Sigmoid colon (tissue), 4 donors: ENCODE measurements around the gene CCL17.

Source experiments
- EP300 ChIP-seq, 4 donors: sonication (generic); formaldehyde crosslinking; IDR thresholded peaks; one replicate each; pipeline ENCODE4 v1.6.1; 2017; ENCODE audit warnings: antibody characterized with exemption in 4 of 4
- POLR2A ChIP-seq, 2 donors: fragments of 450-650 bp; IDR thresholded peaks; one replicate each; pipeline ENCODE4 v1.6.1; 2016; ENCODE audit warnings: antibody characterized with exemption in 2 of 2, mild to moderate bottlenecking in 2 of 2, moderate library complexity in 2 of 2
- POLR2AphosphoS5 ChIP-seq, 4 donors: sonication (generic); formaldehyde crosslinking; IDR thresholded peaks; one replicate each; pipeline ENCODE4 v1.6.1; 2017; ENCODE audit warnings: antibody characterized with exemption in 4 of 4
- TF ChIP-seq, protein P1 (sequence below), 4 experiments: fragments of 450-650 bp in 3 of 4; fragments of 200-600 bp in 1 of 4; IDR thresholded peaks; one replicate each; pipeline ENCODE4 v1.5.1; 2016 to 2019; ENCODE audit warnings: antibody characterized with exemption in 4 of 4, mild to moderate bottlenecking in 3 of 4, moderate library complexity in 2 of 4

DNA sequence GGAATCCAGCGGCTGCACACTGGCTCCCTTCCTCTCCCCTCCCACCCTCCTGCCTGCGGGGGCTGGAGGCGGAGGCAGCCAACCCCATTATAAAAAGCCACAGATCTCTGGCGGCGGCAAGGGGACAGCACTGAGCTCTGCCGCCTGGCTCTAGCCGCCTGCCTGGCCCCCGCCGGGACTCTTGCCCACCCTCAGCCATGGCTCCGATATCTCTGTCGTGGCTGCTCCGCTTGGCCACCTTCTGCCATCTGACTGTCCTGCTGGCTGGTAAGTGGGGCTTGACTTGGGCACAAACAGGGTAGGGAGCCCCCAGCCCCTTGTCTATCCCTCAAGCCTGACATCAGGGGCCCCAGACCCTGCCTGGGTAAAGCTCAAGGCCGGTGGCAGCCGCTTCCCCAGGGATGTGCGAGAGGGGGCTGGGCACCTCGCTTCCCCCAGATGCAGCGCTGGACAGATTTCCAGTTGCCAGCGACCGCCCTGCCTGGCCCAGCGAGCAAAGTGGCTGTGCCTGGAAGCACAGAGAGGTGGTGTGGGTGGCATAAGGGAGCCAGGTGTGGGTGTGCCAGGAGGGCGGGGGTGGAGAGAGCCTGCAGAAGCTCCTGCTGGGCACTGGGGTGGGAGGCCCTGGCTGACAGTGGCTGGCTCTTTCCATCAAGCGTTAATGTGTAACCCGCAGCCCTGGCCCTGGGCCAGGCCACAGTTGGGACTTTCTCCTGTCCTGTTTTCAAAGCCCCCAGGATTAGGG, 32.0 kb upstream of the CCL17 start, which contains the start of gene CX3CL1:
- TF ChIP-seq, protein P1, sequence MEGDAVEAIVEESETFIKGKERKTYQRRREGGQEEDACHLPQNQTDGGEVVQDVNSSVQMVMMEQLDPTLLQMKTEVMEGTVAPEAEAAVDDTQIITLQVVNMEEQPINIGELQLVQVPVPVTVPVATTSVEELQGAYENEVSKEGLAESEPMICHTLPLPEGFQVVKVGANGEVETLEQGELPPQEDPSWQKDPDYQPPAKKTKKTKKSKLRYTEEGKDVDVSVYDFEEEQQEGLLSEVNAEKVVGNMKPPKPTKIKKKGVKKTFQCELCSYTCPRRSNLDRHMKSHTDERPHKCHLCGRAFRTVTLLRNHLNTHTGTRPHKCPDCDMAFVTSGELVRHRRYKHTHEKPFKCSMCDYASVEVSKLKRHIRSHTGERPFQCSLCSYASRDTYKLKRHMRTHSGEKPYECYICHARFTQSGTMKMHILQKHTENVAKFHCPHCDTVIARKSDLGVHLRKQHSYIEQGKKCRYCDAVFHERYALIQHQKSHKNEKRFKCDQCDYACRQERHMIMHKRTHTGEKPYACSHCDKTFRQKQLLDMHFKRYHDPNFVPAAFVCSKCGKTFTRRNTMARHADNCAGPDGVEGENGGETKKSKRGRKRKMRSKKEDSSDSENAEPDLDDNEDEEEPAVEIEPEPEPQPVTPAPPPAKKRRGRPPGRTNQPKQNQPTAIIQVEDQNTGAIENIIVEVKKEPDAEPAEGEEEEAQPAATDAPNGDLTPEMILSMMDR (IDR thresholded peaks at IDR 0.05), result no peak
- TF ChIP-seq POLR2A (IDR thresholded peaks at IDR 0.05) (peak; percentile 51 to 57), POLR2AphosphoS5 (IDR thresholded peaks at IDR 0.05) (peak; percentile 76 to 91 (median 86)), EP300 (IDR thresholded peaks at IDR 0.05) (no peak)
